ENCODE results near the gene COL5A1.

COL5A1 gene

GRCh38 chr9:134726722-134727034, 85.1 kb downstream of the COL5A1 start:
- H3K27ac Mint-ChIP-seq, result no peak overlapping the region
- ATAC-seq, result no peak
- H3K27me3 Mint-ChIP-seq, result peaks cover 18% of the 10 kb centered on the region
- no peak overlapping the region for H3K4me3 Mint-ChIP-seq
- no peaks in the 10 kb centered on the region for H3K4me1 Mint-ChIP-seq
- peaks cover 4% of the 10 kb centered on the region for H3K9me3 Mint-ChIP-seq
- H3K36me3 Mint-ChIP-seq, result no peaks in the 10 kb centered on the region

GRCh38 chr9:134728021-134728795, 86.6 kb downstream of the COL5A1 start:
- Mint-ChIP-seq H3K9me3 (peaks cover 4% of the 10 kb centered on the region), H3K36me3 (no peaks in the 10 kb centered on the region), H3K4me3 (no peak overlapping the region), H3K4me1 (no peaks in the 10 kb centered on the region), H3K27me3 (peaks cover 3% of the 10 kb centered on the region), H3K27ac (no peak overlapping the region)
- ATAC-seq, result no peak

- Mint-ChIP-seq H3K4me3 (no peak overlapping the region), H3K27me3 (no peaks in the 10 kb centered on the region), H3K36me3 (no peaks in the 10 kb centered on the region), H3K4me1 (no peaks in the 10 kb centered on the region), H3K9me3 (peaks cover 4% of the 10 kb centered on the region), H3K27ac (no peak overlapping the region)
- peak; percentile 2 for ATAC-seq
Measured at GRCh38 chr9:134728801-134729495, 87.3 kb downstream of the COL5A1 start.

- no peak for ATAC-seq
Measured at GRCh38 chr9:134730011-134730760, 88.6 kb downstream of the COL5A1 start.

GRCh38 chr9:134730761-134731496, 89.3 kb downstream of the COL5A1 start:
- Mint-ChIP-seq H3K4me1 (no peaks in the 10 kb centered on the region), H3K4me3 (no peak overlapping the region), H3K9me3 (peaks cover 4% of the 10 kb centered on the region), H3K27ac (no peak overlapping the region), H3K36me3 (no peaks in the 10 kb centered on the region), H3K27me3 (no peaks in the 10 kb centered on the region)
- ATAC-seq, result no peak

More at GRCh38 chr9:134730011-134730760, 88.6 kb downstream of the COL5A1 start:
- Mint-ChIP-seq H3K4me3 (no peak overlapping the region), H3K27ac (no peak overlapping the region), H3K27me3 (no peaks in the 10 kb centered on the region), H3K4me1 (no peaks in the 10 kb centered on the region), H3K36me3 (no peaks in the 10 kb centered on the region), H3K9me3 (peaks cover 4% of the 10 kb centered on the region)

GRCh38 chr9:134731497-134732391, 90.1 kb downstream of the COL5A1 start:
- no peaks in the 10 kb centered on the region for H3K4me1 Mint-ChIP-seq
- no peak overlapping the region for H3K27ac Mint-ChIP-seq
- no peaks in the 10 kb centered on the region for H3K27me3 Mint-ChIP-seq
- no peak for ATAC-seq
- no peak overlapping the region for H3K4me3 Mint-ChIP-seq
- H3K36me3 Mint-ChIP-seq, result no peaks in the 10 kb centered on the region
- peaks cover 4% of the 10 kb centered on the region for H3K9me3 Mint-ChIP-seq

- no peak overlapping the region for H3K4me3 Mint-ChIP-seq
- peaks cover 6% of the 10 kb centered on the region for H3K27me3 Mint-ChIP-seq
- H3K4me1 Mint-ChIP-seq, result no peaks in the 10 kb centered on the region
- no peak overlapping the region for H3K27ac Mint-ChIP-seq
- H3K36me3 Mint-ChIP-seq, result no peaks in the 10 kb centered on the region
- H3K9me3 Mint-ChIP-seq, result peaks cover 4% of the 10 kb centered on the region
- no peak for ATAC-seq
Measured at GRCh38 chr9:134732392-134733110, 90.9 kb downstream of the COL5A1 start.

- ATAC-seq, result no peak
- H3K27me3 Mint-ChIP-seq, result peaks cover 11% of the 10 kb centered on the region
- no peaks in the 10 kb centered on the region for H3K4me1 Mint-ChIP-seq
- no peak overlapping the region for H3K4me3 Mint-ChIP-seq
- peaks cover 4% of the 10 kb centered on the region for H3K9me3 Mint-ChIP-seq
- H3K27ac Mint-ChIP-seq, result no peak overlapping the region
- no peaks in the 10 kb centered on the region for H3K36me3 Mint-ChIP-seq
Measured at GRCh38 chr9:134733480-134734232, 92.1 kb downstream of the COL5A1 start.

GRCh38 chr9:134734270-134734669, 92.7 kb downstream of the COL5A1 start:
- Mint-ChIP-seq H3K4me1 (no peaks in the 10 kb centered on the region), H3K9me3 (peaks cover 2% of the 10 kb centered on the region), H3K27ac (no peak overlapping the region), H3K36me3 (no peaks in the 10 kb centered on the region), H3K4me3 (no peak overlapping the region), H3K27me3 (peaks cover 17% of the 10 kb centered on the region)
- ATAC-seq, result no peak

- no peaks in the 10 kb centered on the region for H3K9me3 Mint-ChIP-seq
- no peak for ATAC-seq
- peaks cover 25% of the 10 kb centered on the region for H3K27me3 Mint-ChIP-seq
- H3K4me1 Mint-ChIP-seq, result no peaks in the 10 kb centered on the region
- no peak overlapping the region for H3K4me3 Mint-ChIP-seq
- no peaks in the 10 kb centered on the region for H3K36me3 Mint-ChIP-seq
- no peak overlapping the region for H3K27ac Mint-ChIP-seq
Measured at GRCh38 chr9:134735441-134736175, 94.0 kb downstream of the COL5A1 start.

- H3K27ac Mint-ChIP-seq, result no peak overlapping the region
- H3K4me3 Mint-ChIP-seq, result no peak overlapping the region
- no peaks in the 10 kb centered on the region for H3K9me3 Mint-ChIP-seq
- no peaks in the 10 kb centered on the region for H3K4me1 Mint-ChIP-seq
- peaks cover 25% of the 10 kb centered on the region for H3K27me3 Mint-ChIP-seq
- no peaks in the 10 kb centered on the region for H3K36me3 Mint-ChIP-seq
- no peak for ATAC-seq
Measured at GRCh38 chr9:134736791-134737497, 95.3 kb downstream of the COL5A1 start.

GRCh38 chr9:134737842-134738580, 96.4 kb downstream of the COL5A1 start:
- no peak for ATAC-seq
- H3K9me3 Mint-ChIP-seq, result no peaks in the 10 kb centered on the region
- no peak overlapping the region for H3K27ac Mint-ChIP-seq
- no peaks in the 10 kb centered on the region for H3K36me3 Mint-ChIP-seq
- H3K4me3 Mint-ChIP-seq, result no peak overlapping the region
- peaks cover 25% of the 10 kb centered on the region for H3K27me3 Mint-ChIP-seq
- no peaks in the 10 kb centered on the region for H3K4me1 Mint-ChIP-seq

Measured in stimulated activated memory B cell treated with anti-CD40 and anti-IgM and Interleukin-4, amounts not matched to agents 10 μg/mL and 1 μg/mL and 100 μg/mL, for 72 hours (primary cell).